ENCODE data around the gene TLX2.
A peak's percentile ranks its signal among the peaks of the same experiment; 100 is the strongest.
"Not testable (repeated sequence)": the region's sequence is repeated elsewhere in the genome, so short reads cannot be mapped to it uniquely, and the experiment has no call there.

The TLX2 gene

DNA sequence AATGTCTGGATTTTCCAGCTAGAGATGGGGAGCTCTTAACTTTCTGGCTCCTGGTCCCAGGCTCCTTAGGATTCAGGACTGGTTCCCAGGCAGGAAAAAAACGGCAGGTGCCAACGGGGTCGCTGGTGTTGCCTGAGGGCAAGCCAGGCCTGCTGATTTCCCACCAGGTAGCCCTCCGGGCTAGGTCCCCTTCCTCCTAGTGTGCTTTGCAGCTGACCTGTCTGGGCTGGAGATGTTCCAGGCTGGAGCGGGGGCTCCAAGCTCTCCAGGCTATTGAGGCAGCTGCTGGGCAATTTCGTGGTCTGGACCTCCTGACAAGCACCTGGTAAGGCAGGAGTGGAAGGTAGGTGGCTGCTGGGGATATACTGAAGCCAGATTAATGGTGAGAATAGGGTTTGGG lies 39.8 kb upstream of the TLX2 start:
- Histone ChIP-seq H3K9me3 (ENCODE audit: severe bottlenecking) (no peaks in the 10 kb centered on the region), H3K4me3 (ENCODE audit: low read depth, low read length) (no peak overlapping the region), H3K27ac (no peak overlapping the region), H3K36me3 (peaks cover 48% of the 10 kb centered on the region), H3K27me3 (ENCODE audit: insufficient read depth, low read depth, severe bottlenecking) (no peaks in the 10 kb centered on the region)
- no peak for DNase-seq
- TF ChIP-seq, protein P1, sequence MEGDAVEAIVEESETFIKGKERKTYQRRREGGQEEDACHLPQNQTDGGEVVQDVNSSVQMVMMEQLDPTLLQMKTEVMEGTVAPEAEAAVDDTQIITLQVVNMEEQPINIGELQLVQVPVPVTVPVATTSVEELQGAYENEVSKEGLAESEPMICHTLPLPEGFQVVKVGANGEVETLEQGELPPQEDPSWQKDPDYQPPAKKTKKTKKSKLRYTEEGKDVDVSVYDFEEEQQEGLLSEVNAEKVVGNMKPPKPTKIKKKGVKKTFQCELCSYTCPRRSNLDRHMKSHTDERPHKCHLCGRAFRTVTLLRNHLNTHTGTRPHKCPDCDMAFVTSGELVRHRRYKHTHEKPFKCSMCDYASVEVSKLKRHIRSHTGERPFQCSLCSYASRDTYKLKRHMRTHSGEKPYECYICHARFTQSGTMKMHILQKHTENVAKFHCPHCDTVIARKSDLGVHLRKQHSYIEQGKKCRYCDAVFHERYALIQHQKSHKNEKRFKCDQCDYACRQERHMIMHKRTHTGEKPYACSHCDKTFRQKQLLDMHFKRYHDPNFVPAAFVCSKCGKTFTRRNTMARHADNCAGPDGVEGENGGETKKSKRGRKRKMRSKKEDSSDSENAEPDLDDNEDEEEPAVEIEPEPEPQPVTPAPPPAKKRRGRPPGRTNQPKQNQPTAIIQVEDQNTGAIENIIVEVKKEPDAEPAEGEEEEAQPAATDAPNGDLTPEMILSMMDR (IDR thresholded peaks at IDR 0.05; ENCODE audit: low read depth, low read length), result no peak

GRCh38 chr2:74474899-74475298 lies 39.4 kb upstream of the TLX2 start:
- TF ChIP-seq, protein P1 (IDR thresholded peaks at IDR 0.05; ENCODE audit: low read depth, low read length), result peak; percentile 83
- Histone ChIP-seq H3K9me3 (ENCODE audit: severe bottlenecking) (no peaks in the 10 kb centered on the region), H3K36me3 (peaks cover 52% of the 10 kb centered on the region), H3K27me3 (ENCODE audit: insufficient read depth, low read depth, severe bottlenecking) (no peaks in the 10 kb centered on the region), H3K4me3 (ENCODE audit: low read depth, low read length) (no peak overlapping the region), H3K27ac (no peak overlapping the region)
- DNase-seq, result no peak

GRCh38 chr2:74481431-74481830 lies 32.8 kb upstream of the TLX2 start:
- H3K4me3 ChIP-seq (ENCODE audit: low read depth, low read length), result peak overlapping the region; percentile 83

GRCh38 chr2:74481961-74482800 lies 32.1 kb upstream of the TLX2 start:
- peak; percentile 53 for DNase-seq
- Histone ChIP-seq H3K9me3 (ENCODE audit: severe bottlenecking) (no peaks in the 10 kb centered on the region), H3K36me3 (peaks cover 43% of the 10 kb centered on the region), H3K27ac (peak overlapping the region; percentile 97), H3K27me3 (ENCODE audit: insufficient read depth, low read depth, severe bottlenecking) (no peaks in the 10 kb centered on the region), H3K4me3 (ENCODE audit: low read depth, low read length) (peak overlapping the region; percentile 83)
- TF ChIP-seq, protein P1 (IDR thresholded peaks at IDR 0.05; ENCODE audit: low read depth, low read length), result no peak

More at GRCh38 chr2:74481431-74481830, 32.8 kb upstream of the TLX2 start:
- Histone ChIP-seq H3K36me3 (peaks cover 44% of the 10 kb centered on the region), H3K9me3 (ENCODE audit: severe bottlenecking) (no peaks in the 10 kb centered on the region), H3K27ac (no peak overlapping the region), H3K27me3 (ENCODE audit: insufficient read depth, low read depth, severe bottlenecking) (no peaks in the 10 kb centered on the region)
- DNase-seq, result no peak
- TF ChIP-seq, protein P1 (IDR thresholded peaks at IDR 0.05; ENCODE audit: low read depth, low read length), result no peak

- peak; percentile 99 for DNase-seq
- H3K4me3 ChIP-seq (ENCODE audit: low read depth, low read length), result peak within 1 kb of the TSS; percentile 83
- no peaks in the 10 kb centered on the region for H3K9me3 ChIP-seq (ENCODE audit: severe bottlenecking)
- peaks cover 38% of the 10 kb centered on the region for H3K36me3 ChIP-seq
- peak within 1 kb of the TSS; percentile 97 for H3K27ac ChIP-seq
- TF ChIP-seq, protein P1 (IDR thresholded peaks at IDR 0.05; ENCODE audit: low read depth, low read length), result peak; percentile 96
- no peaks in the 10 kb centered on the region for H3K27me3 ChIP-seq (ENCODE audit: insufficient read depth, low read depth, severe bottlenecking)
Observed at GRCh38 chr2:74482801-74483674, 31.2 kb upstream of the TLX2 start, which contains the start of the genes CCDC142 and TTC31. TSS of gene CCDC142 (minus strand) at chr2:74482998. CDS start at chr2:74482837, 161 bp downstream. TSS of gene TTC31 (plus strand) at chr2:74483081. CDS start at chr2:74483096, 15 bp downstream.

DNA sequence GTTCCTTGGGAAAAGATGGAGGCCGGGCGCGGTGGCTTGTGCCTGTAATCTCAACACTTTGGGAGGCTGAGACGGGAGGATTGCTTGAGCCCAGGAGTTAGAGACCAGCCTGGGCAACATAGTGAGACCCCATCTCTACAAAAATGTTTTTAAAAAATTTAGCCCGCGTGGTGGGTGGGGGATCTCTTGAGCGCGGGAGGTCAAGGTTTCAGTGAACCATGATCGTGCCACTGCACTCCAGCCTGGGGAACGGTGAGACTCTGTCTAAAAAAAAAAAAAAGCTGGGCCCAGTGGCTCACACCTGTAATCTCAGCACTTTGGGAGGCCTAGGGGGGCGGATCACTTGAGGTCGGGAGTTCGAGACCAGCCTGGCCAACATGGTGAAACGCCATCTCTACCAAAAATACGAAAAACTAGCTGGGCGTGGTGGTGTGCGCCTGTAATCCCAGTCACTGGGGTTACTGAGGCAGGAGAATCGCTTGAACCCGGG lies 30.5 kb upstream of the TLX2 start:
- peaks cover 42% of the 10 kb centered on the region for H3K36me3 ChIP-seq
- H3K27me3 ChIP-seq (ENCODE audit: insufficient read depth, low read depth, severe bottlenecking); H3K9me3 ChIP-seq (ENCODE audit: severe bottlenecking); DNase-seq: not testable (repeated sequence)
- H3K27ac ChIP-seq, result peak overlapping the region; percentile 97
- peak overlapping the region; percentile 83 for H3K4me3 ChIP-seq (ENCODE audit: low read depth, low read length)

Data from WERI-Rb-1 (cell line).